Esophagus muscularis mucosa (tissue), 3 donors: ENCODE measurements around the gene NHLRC4.

Source experiments
- POLR2A ChIP-seq: fragments of 450-650 bp; IDR thresholded peaks from one replicate; pipeline ENCODE4 v1.6.1; 2017; ENCODE audit warnings: antibody characterized with exemption, moderate library complexity, mild to moderate bottlenecking, low read depth
- TF ChIP-seq, protein P1 (sequence below), 3 experiments: fragments of 200-600 bp in 2 of 3; fragments of 450-650 bp in 1 of 3; sonication (generic) in 2 of 3; IDR thresholded peaks; one replicate each; pipeline ENCODE4 v1.5.1; 2017 to 2019; ENCODE audit warnings: antibody characterized with exemption in 3 of 3, mild to moderate bottlenecking in 2 of 3, moderate library complexity in 1 of 3

DNA sequence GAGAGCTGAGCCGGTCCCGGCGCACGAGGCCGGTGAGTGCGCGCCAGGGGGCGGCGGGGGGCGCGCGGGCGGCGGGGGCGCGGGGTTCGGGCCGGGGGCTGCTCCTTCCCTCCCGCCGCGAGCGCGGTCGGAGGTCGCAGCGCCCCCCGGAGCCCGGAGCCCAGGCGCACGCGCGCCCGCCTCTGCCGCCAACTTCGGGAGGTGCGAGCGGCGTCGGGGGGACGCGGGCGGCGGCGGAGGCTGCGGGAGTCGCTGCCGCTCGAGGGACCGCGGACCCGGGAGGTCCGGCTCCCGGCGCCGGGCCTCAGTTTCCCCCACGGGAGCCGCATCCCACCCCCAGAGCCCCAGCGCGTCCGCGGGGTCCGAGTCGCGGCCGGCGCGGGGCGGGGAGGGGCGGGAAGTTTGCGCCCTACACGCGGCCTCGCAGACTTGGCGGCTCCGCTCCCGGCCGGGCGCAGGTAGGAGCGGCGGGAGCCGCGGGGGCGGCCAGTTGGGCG, 6.6 kb upstream of the NHLRC4 start, which contains the start of gene PRR35:
- TF ChIP-seq, protein P1, sequence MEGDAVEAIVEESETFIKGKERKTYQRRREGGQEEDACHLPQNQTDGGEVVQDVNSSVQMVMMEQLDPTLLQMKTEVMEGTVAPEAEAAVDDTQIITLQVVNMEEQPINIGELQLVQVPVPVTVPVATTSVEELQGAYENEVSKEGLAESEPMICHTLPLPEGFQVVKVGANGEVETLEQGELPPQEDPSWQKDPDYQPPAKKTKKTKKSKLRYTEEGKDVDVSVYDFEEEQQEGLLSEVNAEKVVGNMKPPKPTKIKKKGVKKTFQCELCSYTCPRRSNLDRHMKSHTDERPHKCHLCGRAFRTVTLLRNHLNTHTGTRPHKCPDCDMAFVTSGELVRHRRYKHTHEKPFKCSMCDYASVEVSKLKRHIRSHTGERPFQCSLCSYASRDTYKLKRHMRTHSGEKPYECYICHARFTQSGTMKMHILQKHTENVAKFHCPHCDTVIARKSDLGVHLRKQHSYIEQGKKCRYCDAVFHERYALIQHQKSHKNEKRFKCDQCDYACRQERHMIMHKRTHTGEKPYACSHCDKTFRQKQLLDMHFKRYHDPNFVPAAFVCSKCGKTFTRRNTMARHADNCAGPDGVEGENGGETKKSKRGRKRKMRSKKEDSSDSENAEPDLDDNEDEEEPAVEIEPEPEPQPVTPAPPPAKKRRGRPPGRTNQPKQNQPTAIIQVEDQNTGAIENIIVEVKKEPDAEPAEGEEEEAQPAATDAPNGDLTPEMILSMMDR (IDR thresholded peaks at IDR 0.05): no peak
- TF ChIP-seq POLR2A: no peak
